ENCODE data around the gene MAPK4.

Gene MAPK4

DNA sequence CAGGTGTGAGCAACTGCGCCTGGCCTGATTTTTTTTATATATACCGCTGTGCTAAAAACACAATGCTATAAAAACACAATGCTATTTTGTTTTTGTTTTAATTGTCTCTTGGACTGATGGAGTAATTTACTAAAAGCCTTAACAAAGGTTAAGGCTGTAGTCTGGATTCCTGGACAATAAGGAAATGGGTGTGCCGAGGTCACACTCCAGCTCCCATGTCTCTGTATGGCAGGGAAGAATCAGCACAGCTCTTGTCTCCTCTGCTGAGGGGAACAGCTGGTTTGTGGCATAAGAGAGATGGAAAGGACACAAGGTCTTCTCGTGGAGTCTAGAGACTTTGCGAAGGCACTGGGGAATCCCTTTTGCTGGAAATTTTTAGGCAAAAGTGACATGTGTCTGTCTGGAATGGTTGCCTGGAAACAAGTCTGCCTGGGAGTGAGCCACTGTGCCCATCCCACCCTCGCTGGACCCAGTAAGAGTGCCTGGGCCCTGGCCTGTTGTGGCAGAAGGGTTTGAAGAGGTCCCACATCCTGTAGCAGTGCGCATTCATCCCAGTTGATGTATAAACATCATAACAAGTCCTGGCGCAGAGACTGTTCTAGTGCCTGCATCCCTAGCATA, 73.1 kb downstream of the MAPK4 start:
- no peaks in the 10 kb centered on the region for H3K79me2 ChIP-seq (ENCODE audit: insufficient read depth, low read length)
- no peak for ATAC-seq (ENCODE audit: insufficient read depth, low read depth)
- no peak for TF ChIP-seq EZH2 (IDR thresholded peaks at IDR 0.05; ENCODE audit: borderline replicate concordance, low read depth, low read length, severe bottlenecking)
- TF ChIP-seq, protein P1, sequence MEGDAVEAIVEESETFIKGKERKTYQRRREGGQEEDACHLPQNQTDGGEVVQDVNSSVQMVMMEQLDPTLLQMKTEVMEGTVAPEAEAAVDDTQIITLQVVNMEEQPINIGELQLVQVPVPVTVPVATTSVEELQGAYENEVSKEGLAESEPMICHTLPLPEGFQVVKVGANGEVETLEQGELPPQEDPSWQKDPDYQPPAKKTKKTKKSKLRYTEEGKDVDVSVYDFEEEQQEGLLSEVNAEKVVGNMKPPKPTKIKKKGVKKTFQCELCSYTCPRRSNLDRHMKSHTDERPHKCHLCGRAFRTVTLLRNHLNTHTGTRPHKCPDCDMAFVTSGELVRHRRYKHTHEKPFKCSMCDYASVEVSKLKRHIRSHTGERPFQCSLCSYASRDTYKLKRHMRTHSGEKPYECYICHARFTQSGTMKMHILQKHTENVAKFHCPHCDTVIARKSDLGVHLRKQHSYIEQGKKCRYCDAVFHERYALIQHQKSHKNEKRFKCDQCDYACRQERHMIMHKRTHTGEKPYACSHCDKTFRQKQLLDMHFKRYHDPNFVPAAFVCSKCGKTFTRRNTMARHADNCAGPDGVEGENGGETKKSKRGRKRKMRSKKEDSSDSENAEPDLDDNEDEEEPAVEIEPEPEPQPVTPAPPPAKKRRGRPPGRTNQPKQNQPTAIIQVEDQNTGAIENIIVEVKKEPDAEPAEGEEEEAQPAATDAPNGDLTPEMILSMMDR (IDR thresholded peaks at IDR 0.05; ENCODE audit: borderline replicate concordance, extremely low read depth, low read length, poor library complexity, severe bottlenecking) = no peak

DNA sequence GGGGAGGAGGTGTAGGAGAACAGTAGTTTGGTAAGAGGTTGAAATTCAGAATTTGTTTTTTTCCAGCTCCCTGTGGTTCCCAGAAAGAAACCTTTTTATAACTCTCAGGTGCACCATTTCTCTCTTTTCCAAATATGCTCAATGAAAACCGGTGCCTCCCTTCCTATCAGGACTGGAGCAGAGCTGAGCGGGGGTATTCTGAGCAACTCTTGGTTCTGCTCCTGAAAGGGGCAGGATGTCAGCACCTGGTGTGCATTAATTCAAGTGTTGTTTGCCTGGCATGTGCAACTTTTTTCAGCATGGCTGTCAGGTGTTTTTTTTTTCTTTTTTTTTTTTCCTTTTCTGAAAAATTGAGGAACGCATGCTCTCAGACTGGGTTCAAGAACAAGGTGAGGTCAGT, 74.1 kb downstream of the MAPK4 start:
- Histone ChIP-seq H3K27me3 (ENCODE audit: insufficient read depth, low read length, poor library complexity) (no peaks in the 10 kb centered on the region), H3K9ac (ENCODE audit: low read depth, low read length) (no peak overlapping the region), H3K36me3 (ENCODE audit: insufficient read depth, low read length) (no peaks in the 10 kb centered on the region), H3K4me1 (ENCODE audit: insufficient read depth, low read length) (no peaks in the 10 kb centered on the region), H3K4me3 (ENCODE audit: low read depth in 1 of 2, low read length in 2 of 2) (no peak overlapping the region), H3K4me2 (ENCODE audit: insufficient read depth, low read length) (no peak overlapping the region), H4K20me1 (ENCODE audit: insufficient read depth, low read length) (no peaks in the 10 kb centered on the region), H3K9me3 (ENCODE audit: insufficient read depth, low read length, severe bottlenecking) (no peaks in the 10 kb centered on the region), H3K27ac (ENCODE audit: low read length) (no peak overlapping the region), H2AFZ (ENCODE audit: low read depth, low read length) (no peak overlapping the region), H3K79me2 (ENCODE audit: insufficient read depth, low read length) (no peaks in the 10 kb centered on the region)
- DNase-seq (no peak), ATAC-seq (ENCODE audit: insufficient read depth, low read depth) (no peak)
- TF ChIP-seq, protein P1 (IDR thresholded peaks at IDR 0.05; ENCODE audit: borderline replicate concordance, extremely low read depth, low read length, poor library complexity, severe bottlenecking) = no peak
- no peak for TF ChIP-seq EZH2 (IDR thresholded peaks at IDR 0.05; ENCODE audit: borderline replicate concordance, low read depth, low read length, severe bottlenecking)

More for the DNA sequence above, 73.1 kb downstream of the MAPK4 start:
- H3K27me3 ChIP-seq (ENCODE audit: insufficient read depth, low read length, poor library complexity) = no peaks in the 10 kb centered on the region
- no peaks in the 10 kb centered on the region for H3K4me1 ChIP-seq (ENCODE audit: insufficient read depth, low read length)
- no peak overlapping the region for H3K4me3 ChIP-seq (ENCODE audit: low read depth in 1 of 2, low read length in 2 of 2)
- no peaks in the 10 kb centered on the region for H3K36me3 ChIP-seq (ENCODE audit: insufficient read depth, low read length)
- H3K27ac ChIP-seq (ENCODE audit: low read length) = no peak overlapping the region
- no peak overlapping the region for H3K9ac ChIP-seq (ENCODE audit: low read depth, low read length)
- no peaks in the 10 kb centered on the region for H4K20me1 ChIP-seq (ENCODE audit: insufficient read depth, low read length)
- DNase-seq = no peak
- no peaks in the 10 kb centered on the region for H3K9me3 ChIP-seq (ENCODE audit: insufficient read depth, low read length, severe bottlenecking)
- no peak overlapping the region for H2AFZ ChIP-seq (ENCODE audit: low read depth, low read length)
- no peak overlapping the region for H3K4me2 ChIP-seq (ENCODE audit: insufficient read depth, low read length)

DNA sequence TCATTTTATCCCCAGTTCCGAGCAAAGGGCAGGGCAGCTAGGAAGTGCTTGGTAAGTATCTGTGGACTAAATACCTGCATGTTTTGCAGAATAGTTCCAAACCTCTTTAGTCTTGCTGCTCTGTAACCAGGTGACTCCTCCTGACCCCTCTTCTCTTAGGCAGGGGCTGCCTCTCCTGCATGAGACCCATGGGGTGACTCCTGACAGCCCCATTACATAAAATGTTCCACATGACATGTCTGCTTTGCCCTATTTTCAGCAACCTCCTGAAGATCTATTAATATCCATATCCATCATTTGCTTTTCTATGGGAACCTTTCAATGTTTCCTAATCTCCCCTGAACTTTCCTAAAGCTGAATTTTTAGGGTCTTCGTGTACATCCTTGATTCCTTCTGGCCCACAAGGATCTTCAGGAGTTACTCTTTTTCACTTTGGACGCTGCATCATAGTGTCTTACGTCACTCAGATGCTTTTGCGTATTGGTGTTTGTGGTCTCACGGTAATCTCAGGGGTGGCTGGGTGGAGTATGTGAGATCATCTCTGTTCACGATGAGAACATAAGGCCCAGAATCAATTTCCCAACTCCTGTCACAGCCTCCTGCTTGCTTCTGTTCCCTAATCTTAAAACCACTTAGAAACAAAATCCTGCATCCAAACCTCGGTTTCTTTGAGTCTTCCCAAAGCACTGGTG, 76.6 kb downstream of the MAPK4 start:
- no peak for ATAC-seq (ENCODE audit: insufficient read depth, low read depth)

More for the DNA sequence above, 76.6 kb downstream of the MAPK4 start:
- Histone ChIP-seq H3K4me1 (ENCODE audit: insufficient read depth, low read length) (no peaks in the 10 kb centered on the region), H3K36me3 (ENCODE audit: insufficient read depth, low read length) (no peaks in the 10 kb centered on the region), H3K4me3 (ENCODE audit: low read depth in 1 of 2, low read length in 2 of 2) (no peak overlapping the region), H4K20me1 (ENCODE audit: insufficient read depth, low read length) (no peaks in the 10 kb centered on the region), H3K79me2 (ENCODE audit: insufficient read depth, low read length) (no peaks in the 10 kb centered on the region), H3K9ac (ENCODE audit: low read depth, low read length) (no peak overlapping the region), H3K4me2 (ENCODE audit: insufficient read depth, low read length) (no peak overlapping the region), H3K9me3 (ENCODE audit: insufficient read depth, low read length, severe bottlenecking) (no peaks in the 10 kb centered on the region), H2AFZ (ENCODE audit: low read depth, low read length) (no peak overlapping the region), H3K27ac (ENCODE audit: low read length) (no peak overlapping the region), H3K27me3 (ENCODE audit: insufficient read depth, low read length, poor library complexity) (no peaks in the 10 kb centered on the region)
- TF ChIP-seq, protein P1 (IDR thresholded peaks at IDR 0.05; ENCODE audit: borderline replicate concordance, extremely low read depth, low read length, poor library complexity, severe bottlenecking) = no peak
- TF ChIP-seq EZH2 (IDR thresholded peaks at IDR 0.05; ENCODE audit: borderline replicate concordance, low read depth, low read length, severe bottlenecking) = no peak
- DNase-seq = no peak

Measured in DND-41 (cell line).